IPS-20b (cell line): ENCODE data around the gene NASP.

Experiments
- H3K27ac ChIP-seq: one replicate; pipeline ENCODE4 v1.5.1; 2013; ENCODE audit warnings: low read length
- H3K27me3 ChIP-seq: 2 replicates; pipeline ENCODE4 v1.6.1; 2013; ENCODE audit warnings: mild to moderate bottlenecking, low read length, inconsistent platforms; ENCODE audit not compliant: insufficient read depth
- H3K36me3 ChIP-seq: 2 replicates; pipeline ENCODE4 v1.6.1; 2013; ENCODE audit warnings: low read depth, mild to moderate bottlenecking, inconsistent platforms, low read length, moderate library complexity; ENCODE audit not compliant: insufficient read depth
- H3K4me1 ChIP-seq: 2 replicates; pipeline ENCODE4 v1.6.1; 2013; ENCODE audit warnings: mild to moderate bottlenecking, control low read depth, inconsistent platforms, low read length, moderate library complexity; ENCODE audit not compliant: insufficient read depth
- H3K4me3 ChIP-seq: 2 replicates; pipeline ENCODE4 v1.5.1; 2013; ENCODE audit warnings: mild to moderate bottlenecking, low read length, inconsistent platforms
- H3K9ac ChIP-seq: 2 replicates; pipeline ENCODE4 v1.6.1; 2013; ENCODE audit warnings: low read depth, mild to moderate bottlenecking, inconsistent platforms, low read length, moderate library complexity
- H3K9me3 ChIP-seq: 2 replicates; pipeline ENCODE4 v1.6.1; 2013; ENCODE audit warnings: mild to moderate bottlenecking, low read depth, low read length, inconsistent platforms; ENCODE audit not compliant: insufficient read depth

The NASP gene

DNA sequence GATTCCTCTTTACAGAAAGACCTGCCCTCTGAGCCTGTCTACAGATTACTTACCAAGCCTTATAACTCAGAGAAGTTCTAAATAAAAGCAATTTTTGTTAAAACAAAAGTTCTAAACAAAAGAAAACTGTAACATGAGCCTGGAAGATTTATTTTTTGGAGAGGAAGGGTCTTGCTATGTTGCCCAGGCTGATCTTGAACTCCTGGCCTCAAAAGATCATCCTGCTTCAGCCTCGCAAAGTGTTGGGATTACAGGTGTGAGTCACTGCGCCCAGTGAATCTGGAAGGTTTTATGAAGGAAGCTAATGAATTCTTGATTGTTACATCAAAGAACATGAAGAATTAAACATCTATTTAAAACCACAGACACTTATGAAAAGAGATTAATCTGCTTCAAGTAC is 75.4 kb downstream of the NASP start:
- H3K9ac ChIP-seq, result no peak overlapping the region
- H3K4me3 ChIP-seq, result no peak overlapping the region
- no peaks in the 10 kb centered on the region for H3K9me3 ChIP-seq
- peaks cover 75% of the 10 kb centered on the region for H3K36me3 ChIP-seq
- no peaks in the 10 kb centered on the region for H3K27me3 ChIP-seq
- no peaks in the 10 kb centered on the region; the same call in 1 of the 2 replicates for H3K4me1 ChIP-seq
- H3K27ac ChIP-seq, result no peak overlapping the region

DNA sequence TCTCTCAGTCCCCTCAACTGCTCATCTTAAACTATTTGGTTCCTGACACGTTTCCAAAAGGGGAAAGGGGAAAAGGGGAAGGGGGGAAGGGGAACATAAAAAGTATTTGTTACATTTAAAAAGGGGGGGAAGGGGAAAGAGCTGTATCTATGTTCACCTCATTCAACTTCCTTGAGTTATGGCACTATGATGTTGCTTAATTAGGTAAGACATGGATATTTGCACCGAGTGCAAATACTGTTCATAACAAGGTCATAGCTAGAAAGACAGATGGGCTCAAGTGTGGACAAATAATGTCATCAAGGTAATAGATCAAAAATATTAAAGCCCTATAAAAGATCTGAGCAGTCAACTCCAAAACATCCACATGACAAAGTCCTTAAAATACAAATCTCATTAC is 76.5 kb downstream of the NASP start:
- no peak overlapping the region for H3K27ac ChIP-seq
- H3K9me3 ChIP-seq, result no peaks in the 10 kb centered on the region
- H3K36me3 ChIP-seq, result peaks cover 64% of the 10 kb centered on the region
- no peak overlapping the region for H3K4me3 ChIP-seq
- H3K4me1 ChIP-seq, result no peaks in the 10 kb centered on the region; the same call in 1 of the 2 replicates
- H3K27me3 ChIP-seq, result no peaks in the 10 kb centered on the region
- no peak overlapping the region for H3K9ac ChIP-seq

DNA sequence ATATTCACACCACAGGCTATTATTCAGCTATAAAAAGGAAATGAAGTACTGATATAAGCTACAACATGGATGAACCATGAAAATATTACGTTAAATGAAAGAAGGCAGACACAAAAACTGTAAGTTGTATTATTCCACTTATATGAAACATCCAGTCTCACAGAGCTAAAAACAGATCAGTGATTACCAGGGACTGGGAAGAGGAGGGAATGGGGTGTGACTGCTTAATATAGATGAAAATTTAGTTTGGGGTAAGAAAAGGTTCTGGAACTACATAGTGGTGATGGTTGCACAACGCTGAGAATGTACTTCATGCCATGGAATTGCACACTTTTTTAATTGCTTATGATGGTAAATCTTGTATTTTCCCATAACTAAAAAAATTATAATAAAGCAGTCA is 83.0 kb downstream of the NASP start:
- Histone ChIP-seq H3K27me3 (no peaks in the 10 kb centered on the region), H3K9me3 (no peaks in the 10 kb centered on the region), H3K27ac (no peak overlapping the region), H3K9ac (no peak overlapping the region), H3K36me3 (peaks cover 10% of the 10 kb centered on the region; the same call in 1 of the 2 replicates), H3K4me3 (no peak overlapping the region), H3K4me1 (no peaks in the 10 kb centered on the region; the same call in 1 of the 2 replicates)

DNA sequence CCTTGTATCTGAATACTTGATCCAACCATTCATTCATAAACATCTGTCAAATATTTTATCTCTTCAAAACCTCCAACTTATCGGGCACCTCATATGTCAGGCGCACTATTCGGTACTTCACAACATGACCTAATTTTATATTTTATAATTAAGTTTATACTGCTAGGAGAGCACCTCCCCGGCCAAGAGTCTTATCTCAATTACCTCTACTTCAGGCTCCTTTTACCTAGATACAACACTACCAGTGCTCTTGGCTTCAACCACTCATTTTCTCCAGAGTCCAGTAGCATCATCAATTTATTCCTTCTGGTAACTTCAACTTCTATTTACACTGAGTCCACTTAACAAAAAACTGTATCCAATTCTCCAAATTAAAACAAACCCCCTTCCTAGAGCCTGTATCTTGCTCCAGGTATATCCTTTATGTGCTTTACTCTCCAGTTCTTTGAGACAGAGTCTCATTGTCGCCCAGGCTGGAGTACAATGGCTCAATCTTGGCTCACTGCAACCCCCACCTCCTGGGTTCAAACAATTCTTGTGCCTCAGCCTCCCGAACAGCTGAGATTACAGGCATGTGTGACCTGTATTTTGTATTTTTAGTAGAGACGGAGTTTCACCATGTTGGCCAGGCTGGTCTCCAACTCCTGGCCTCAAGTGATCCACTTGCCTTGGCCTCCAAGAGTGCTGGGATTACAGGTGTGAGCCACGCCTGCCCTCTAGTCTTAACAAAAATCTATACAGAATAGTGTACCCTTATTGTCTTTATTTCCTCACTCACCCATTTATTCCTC is 83.7 kb downstream of the NASP start:
- no peaks in the 10 kb centered on the region for H3K27me3 ChIP-seq
- no peaks in the 10 kb centered on the region; the same call in 1 of the 2 replicates for H3K4me1 ChIP-seq
- no peak overlapping the region for H3K4me3 ChIP-seq
- peaks cover 10% of the 10 kb centered on the region; the same call in 1 of the 2 replicates for H3K36me3 ChIP-seq
- H3K27ac ChIP-seq, result no peak overlapping the region
- H3K9ac ChIP-seq, result no peak overlapping the region
- no peaks in the 10 kb centered on the region for H3K9me3 ChIP-seq
